Neural progenitor cell (in vitro differentiated cells): ENCODE data around the gene FBN3. TPM values are rescaled to one million over a fixed set of nuclear protein-coding genes. Genes with fewer than 3 reads are reported as not detected.

Source experiments
- DNase-seq: peaks from one replicate; pipeline ENCODE4 v3.0.0-alpha.2; 2016; ENCODE audit warnings: low spot score
- H2AFZ ChIP-seq: fragments of 200-600 bp; sonication (generic); replicated peaks from 2 replicates; pipeline ENCODE4 v1.6.1; 2016; ENCODE audit warnings: antibody characterized with exemption
- H3F3A ChIP-seq: fragments of 200-600 bp; sonication (generic); 2 replicates; pipeline ENCODE4 v1.6.1; 2016; ENCODE audit warnings: antibody characterized with exemption, low read depth
- H3K27ac ChIP-seq: fragments of 200-600 bp; sonication (generic); 2 replicates; pipeline ENCODE4 v1.5.1; 2016; ENCODE audit warnings: mild to moderate bottlenecking
- H3K27me3 ChIP-seq: fragments of 200-600 bp; sonication (generic); 2 replicates; pipeline ENCODE4 v1.6.1; 2016; ENCODE audit warnings: mild to moderate bottlenecking, moderate library complexity
- H3K36me3 ChIP-seq: fragments of 200-600 bp; sonication (generic); 2 replicates; pipeline ENCODE4 v1.5.1; 2016
- H3K4me1 ChIP-seq: fragments of 200-600 bp; sonication (generic); 2 replicates; pipeline ENCODE4 v1.6.1; 2016; ENCODE audit warnings: mixed run types
- H3K4me2 ChIP-seq: fragments of 200-600 bp; sonication (generic); 2 replicates; pipeline ENCODE4 v1.6.1; 2016
- H3K4me3 ChIP-seq: fragments of 200-600 bp; sonication (generic); 2 replicates; pipeline ENCODE4 v1.5.1; 2016
- H3K79me2 ChIP-seq: fragments of 200-600 bp; sonication (generic); 2 replicates; pipeline ENCODE4 v1.6.1; 2016; ENCODE audit warnings: low read depth
- H3K9ac ChIP-seq: fragments of 200-600 bp; sonication (generic); 2 replicates; pipeline ENCODE4 v1.6.1; 2016
- H3K9me3 ChIP-seq: fragments of 200-600 bp; sonication (generic); 2 replicates; pipeline ENCODE4 v1.5.1; 2016; ENCODE audit warnings: low read depth
- H4K20me1 ChIP-seq: fragments of 200-600 bp; sonication (generic); 2 replicates; pipeline ENCODE4 v1.6.1; 2016; ENCODE audit warnings: low read depth
- H3K27ac Mint-ChIP-seq: 3 replicates; pipeline ENCODE4 v1.8.0; 2021; ENCODE audit warnings: mixed read lengths
- H3K27me3 Mint-ChIP-seq: 2 replicates; pipeline ENCODE4 v1.8.0; 2022; ENCODE audit warnings: low read depth, mild to moderate bottlenecking, inconsistent platforms, moderate library complexity, mixed read lengths; ENCODE audit not compliant: insufficient read depth
- H3K36me3 Mint-ChIP-seq: 3 replicates; pipeline ENCODE4 v1.8.0; 2021; ENCODE audit warnings: mixed read lengths
- H3K4me1 Mint-ChIP-seq: 3 replicates; pipeline ENCODE4 v1.8.0; 2021; ENCODE audit warnings: mixed read lengths
- H3K4me3 Mint-ChIP-seq: 3 replicates; pipeline ENCODE4 v1.8.0; 2021; ENCODE audit warnings: mild to moderate bottlenecking, moderate library complexity, mixed read lengths
- H3K9me3 Mint-ChIP-seq: 3 replicates; pipeline ENCODE4 v1.8.0; 2020; ENCODE audit warnings: mixed read lengths
- EZH2 ChIP-seq: fragments of 200-600 bp; sonication (generic); IDR thresholded peaks from 2 replicates; pipeline ENCODE4 v1.6.1; 2017; ENCODE audit warnings: antibody characterized with exemption, mild to moderate bottlenecking, moderate library complexity
- EZH2phosphoT487 ChIP-seq: fragments of 200-600 bp; sonication (generic); IDR thresholded peaks from 2 replicates; pipeline ENCODE4 v1.6.1; 2017; ENCODE audit warnings: antibody characterized with exemption
- total RNA-seq: library from RNA; depleted of rRNA; stranded (reverse); fragments of >200 nt; gene quantifications from 2 replicates; pipeline ENCODE4 v1.2.3, GENCODE V29; 2015; ENCODE audit warnings: low replicate concordance
- TF ChIP-seq, protein P1 (sequence below): fragments of 200-600 bp; sonication (generic); IDR thresholded peaks from 2 replicates; pipeline ENCODE4 v1.5.1; 2017; ENCODE audit warnings: antibody characterized with exemption, mild to moderate bottlenecking

The FBN3 gene
- total RNA-seq, 1 donor from 2014 or later = 23.0 TPM

DNA sequence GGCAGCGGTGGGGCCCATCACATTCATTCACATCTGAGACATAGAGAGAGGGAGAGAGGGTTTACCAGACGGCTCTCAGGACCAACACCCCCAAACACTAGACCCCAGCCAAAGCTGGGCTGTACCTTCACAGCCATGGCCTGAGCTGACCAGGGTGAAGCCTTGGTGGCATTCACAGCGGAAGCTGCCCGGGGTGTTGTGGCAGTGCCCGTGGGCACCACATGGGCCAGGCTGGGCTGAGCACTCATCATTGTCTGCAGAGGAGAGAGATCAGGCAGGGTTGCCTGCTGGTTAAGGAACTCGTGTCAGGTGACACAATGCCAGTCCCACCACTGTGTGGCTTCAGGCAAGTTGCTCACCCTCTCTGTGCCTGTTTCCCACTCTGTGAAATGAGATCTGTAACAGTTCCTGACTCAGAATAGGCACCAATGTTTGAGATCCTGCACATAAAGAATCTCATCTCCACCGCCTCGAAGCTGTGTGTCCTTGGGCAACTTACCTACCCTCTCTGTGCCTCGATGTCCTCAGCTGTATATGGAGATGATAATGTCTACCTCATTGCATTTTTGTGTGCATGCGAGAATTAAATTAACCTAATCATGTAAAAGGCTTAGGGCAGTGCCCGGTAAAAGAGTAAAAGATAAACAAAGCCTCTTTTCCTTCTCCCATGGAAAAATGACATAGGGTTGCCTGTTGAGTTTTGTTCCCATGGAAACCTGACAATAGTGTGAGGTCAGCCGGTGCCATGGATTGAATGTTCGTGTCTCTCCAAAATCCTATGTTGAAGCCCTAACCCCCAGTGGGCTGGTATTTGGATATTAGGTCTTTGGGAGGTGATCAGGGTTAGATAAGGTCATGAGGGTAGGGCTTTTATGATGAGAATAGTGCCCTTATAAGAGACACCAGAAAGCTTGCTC is 74.0 kb downstream of the FBN3 start:
- Histone ChIP-seq H3K9ac (no peak overlapping the region), H3F3A (no peaks in the 10 kb centered on the region), H3K79me2 (no peaks in the 10 kb centered on the region), H3K4me3 (no peak overlapping the region), H3K36me3 (no peaks in the 10 kb centered on the region), H3K4me1 (no peaks in the 10 kb centered on the region), H4K20me1 (no peaks in the 10 kb centered on the region), H2AFZ (no peak overlapping the region), H3K27me3 (no peaks in the 10 kb centered on the region), H3K9me3 (no peaks in the 10 kb centered on the region), H3K27ac (no peak overlapping the region), H3K4me2 (no peak overlapping the region)
- Mint-ChIP-seq H3K4me3 (peak overlapping the region; percentile 35), H3K4me1 (peaks cover 14% of the 10 kb centered on the region), H3K36me3 (peaks cover 31% of the 10 kb centered on the region), H3K9me3 (peaks cover 5% of the 10 kb centered on the region), H3K27ac (peak overlapping the region; percentile 96), H3K27me3 (peaks cover 6% of the 10 kb centered on the region)
- TF ChIP-seq EZH2 = no peak
- TF ChIP-seq, protein P1, sequence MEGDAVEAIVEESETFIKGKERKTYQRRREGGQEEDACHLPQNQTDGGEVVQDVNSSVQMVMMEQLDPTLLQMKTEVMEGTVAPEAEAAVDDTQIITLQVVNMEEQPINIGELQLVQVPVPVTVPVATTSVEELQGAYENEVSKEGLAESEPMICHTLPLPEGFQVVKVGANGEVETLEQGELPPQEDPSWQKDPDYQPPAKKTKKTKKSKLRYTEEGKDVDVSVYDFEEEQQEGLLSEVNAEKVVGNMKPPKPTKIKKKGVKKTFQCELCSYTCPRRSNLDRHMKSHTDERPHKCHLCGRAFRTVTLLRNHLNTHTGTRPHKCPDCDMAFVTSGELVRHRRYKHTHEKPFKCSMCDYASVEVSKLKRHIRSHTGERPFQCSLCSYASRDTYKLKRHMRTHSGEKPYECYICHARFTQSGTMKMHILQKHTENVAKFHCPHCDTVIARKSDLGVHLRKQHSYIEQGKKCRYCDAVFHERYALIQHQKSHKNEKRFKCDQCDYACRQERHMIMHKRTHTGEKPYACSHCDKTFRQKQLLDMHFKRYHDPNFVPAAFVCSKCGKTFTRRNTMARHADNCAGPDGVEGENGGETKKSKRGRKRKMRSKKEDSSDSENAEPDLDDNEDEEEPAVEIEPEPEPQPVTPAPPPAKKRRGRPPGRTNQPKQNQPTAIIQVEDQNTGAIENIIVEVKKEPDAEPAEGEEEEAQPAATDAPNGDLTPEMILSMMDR = no peak
- TF ChIP-seq EZH2phosphoT487 = no peak
- DNase-seq = no peak

DNA sequence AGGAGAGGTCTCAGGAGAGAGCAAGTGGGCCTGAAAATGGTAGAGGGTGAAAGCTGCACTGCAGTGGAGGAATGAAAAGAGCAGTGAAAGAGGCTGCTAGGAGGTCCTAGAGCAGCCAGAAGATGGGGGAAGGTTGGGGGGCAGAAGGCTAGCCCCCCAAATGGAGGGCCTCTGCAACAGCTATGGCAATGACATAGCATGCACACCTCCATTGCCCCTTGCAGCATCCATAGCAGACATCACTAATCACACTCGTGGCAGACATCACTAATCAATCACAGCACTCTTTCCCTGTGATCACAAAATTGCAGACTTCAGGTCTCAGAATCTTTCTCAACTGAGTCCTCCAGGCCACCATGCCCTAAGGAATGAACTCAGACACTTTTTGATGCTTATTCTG is 74.9 kb downstream of the FBN3 start:
- Mint-ChIP-seq H3K36me3 (peaks cover 38% of the 10 kb centered on the region), H3K9me3 (peaks cover 12% of the 10 kb centered on the region), H3K4me3 (peak overlapping the region; percentile 25), H3K27me3 (peaks cover 6% of the 10 kb centered on the region), H3K27ac (no peak overlapping the region), H3K4me1 (peaks cover 14% of the 10 kb centered on the region)
- no peak for DNase-seq
- Histone ChIP-seq H4K20me1 (no peaks in the 10 kb centered on the region), H3K27me3 (no peaks in the 10 kb centered on the region), H3K27ac (no peak overlapping the region), H3K79me2 (no peaks in the 10 kb centered on the region), H2AFZ (no peak overlapping the region), H3K36me3 (peaks cover 5% of the 10 kb centered on the region), H3K4me2 (no peak overlapping the region), H3K9ac (no peak overlapping the region), H3K9me3 (peaks cover 7% of the 10 kb centered on the region), H3K4me1 (no peaks in the 10 kb centered on the region), H3K4me3 (no peak overlapping the region), H3F3A (peaks cover 3% of the 10 kb centered on the region)
- no peak for TF ChIP-seq EZH2
- TF ChIP-seq EZH2phosphoT487 = no peak
- TF ChIP-seq, protein P1 = no peak

DNA sequence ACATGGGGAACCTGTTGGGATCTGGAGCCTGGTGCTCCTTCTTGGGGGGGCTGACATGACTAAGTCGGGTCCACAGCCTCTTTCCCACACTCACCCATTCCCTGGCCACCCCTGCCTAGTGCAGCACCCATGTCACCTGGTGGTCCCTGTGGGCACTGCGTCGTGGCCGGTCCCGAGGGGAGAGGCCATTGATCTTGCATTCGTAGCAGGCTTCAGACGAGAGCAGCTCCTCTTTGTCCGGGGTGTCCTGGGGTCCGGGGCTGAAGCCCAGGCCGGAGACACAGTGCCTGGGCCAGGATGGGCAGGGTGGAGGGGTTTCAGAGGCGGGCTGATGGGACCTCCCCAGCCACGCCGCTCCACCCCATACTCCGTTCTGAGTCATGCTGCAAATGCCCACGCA is 77.5 kb downstream of the FBN3 start:
- peaks cover 12% of the 10 kb centered on the region for H3F3A ChIP-seq
- H3K27ac ChIP-seq = no peak overlapping the region
- Mint-ChIP-seq H3K36me3 (peaks cover 37% of the 10 kb centered on the region), H3K9me3 (peaks cover 20% of the 10 kb centered on the region), H3K27me3 (peaks cover 6% of the 10 kb centered on the region), H3K27ac (no peak overlapping the region), H3K4me3 (no peak overlapping the region), H3K4me1 (peaks cover 17% of the 10 kb centered on the region)
- H3K4me3 ChIP-seq = no peak overlapping the region
- no peak for DNase-seq
- peaks cover 8% of the 10 kb centered on the region for H3K9me3 ChIP-seq
- H3K4me2 ChIP-seq = no peak overlapping the region
- H3K36me3 ChIP-seq = peaks cover 5% of the 10 kb centered on the region
- TF ChIP-seq, protein P1 = peak; percentile 7
- no peak for TF ChIP-seq EZH2
- no peak for TF ChIP-seq EZH2phosphoT487
- no peaks in the 10 kb centered on the region for H4K20me1 ChIP-seq
- no peak overlapping the region for H3K9ac ChIP-seq
- H3K4me1 ChIP-seq = no peaks in the 10 kb centered on the region
- H3K27me3 ChIP-seq = no peaks in the 10 kb centered on the region
- H2AFZ ChIP-seq = no peak overlapping the region
- H3K79me2 ChIP-seq = no peaks in the 10 kb centered on the region
